ENCODE data around the gene GLRA2.
"Not testable (repeated sequence)": the region's sequence is repeated elsewhere in the genome, so short reads cannot be mapped to it uniquely, and the experiment has no call there.

GLRA2 gene

DNA sequence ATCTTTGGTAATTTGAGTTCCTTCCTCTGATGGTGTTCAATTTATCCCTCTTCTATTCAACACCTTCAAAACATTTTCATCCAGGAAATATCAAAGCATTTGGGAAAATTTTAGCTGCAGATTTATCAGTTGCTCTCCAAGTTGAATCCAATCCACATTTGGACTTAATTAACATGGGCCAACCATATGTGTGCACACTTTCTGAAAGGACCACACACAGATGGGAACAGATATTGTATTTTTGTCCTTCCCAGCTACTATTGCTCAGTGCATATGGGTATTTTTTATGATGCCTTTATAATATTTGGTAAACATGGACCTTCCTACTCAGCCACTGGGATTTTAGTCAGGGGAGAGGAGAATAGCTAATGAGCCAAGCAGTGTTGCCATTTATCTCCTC is 65.2 kb downstream of the GLRA2 start:
- no peak for DNase-seq

DNA sequence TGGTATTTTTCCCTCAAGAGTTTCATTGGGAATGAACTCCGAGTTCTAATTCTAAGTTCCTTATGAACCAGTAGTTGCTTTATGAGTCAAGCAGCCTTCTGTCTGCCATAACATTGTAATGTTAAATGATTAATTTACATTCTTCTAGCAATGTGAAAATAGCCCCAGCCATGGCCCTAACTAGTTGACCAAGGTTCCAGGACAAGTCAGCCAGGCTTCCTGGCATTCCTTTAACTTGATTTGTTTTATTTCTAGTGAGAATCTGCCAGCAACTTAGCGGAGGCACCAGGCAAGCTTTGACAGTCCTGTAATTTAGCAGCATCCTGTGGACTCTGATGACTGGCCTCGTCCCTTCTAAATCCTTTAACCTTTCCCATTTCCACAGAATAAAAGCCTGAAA is 69.0 kb downstream of the GLRA2 start:
- no peak for DNase-seq

DNA sequence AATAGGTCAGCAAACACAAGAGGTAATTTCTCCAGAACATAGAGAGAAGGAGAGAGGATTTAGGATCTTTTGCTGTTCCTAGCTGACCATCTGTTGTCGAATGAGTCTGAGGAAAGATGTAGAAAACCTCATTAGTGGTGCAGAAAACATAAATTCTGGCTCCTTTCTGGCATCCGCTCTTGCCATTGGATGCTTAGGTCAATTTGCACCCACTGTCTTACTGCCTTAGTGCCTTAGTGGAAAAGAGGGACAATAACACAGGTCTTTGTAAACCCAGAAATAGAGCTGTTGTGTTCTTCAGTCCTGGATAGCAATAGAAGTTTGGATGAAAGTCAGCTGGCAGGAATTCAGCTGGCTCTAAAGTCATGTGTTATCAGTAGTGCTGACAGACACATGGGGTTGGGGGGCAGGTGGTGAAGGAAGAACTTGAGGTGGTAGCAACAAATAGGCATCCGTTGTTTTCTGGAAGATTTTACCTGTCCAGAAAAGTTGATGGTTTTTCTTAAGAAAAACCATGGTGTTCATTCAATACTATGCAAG is 78.2 kb downstream of the GLRA2 start:
- DNase-seq, result no peak

DNA sequence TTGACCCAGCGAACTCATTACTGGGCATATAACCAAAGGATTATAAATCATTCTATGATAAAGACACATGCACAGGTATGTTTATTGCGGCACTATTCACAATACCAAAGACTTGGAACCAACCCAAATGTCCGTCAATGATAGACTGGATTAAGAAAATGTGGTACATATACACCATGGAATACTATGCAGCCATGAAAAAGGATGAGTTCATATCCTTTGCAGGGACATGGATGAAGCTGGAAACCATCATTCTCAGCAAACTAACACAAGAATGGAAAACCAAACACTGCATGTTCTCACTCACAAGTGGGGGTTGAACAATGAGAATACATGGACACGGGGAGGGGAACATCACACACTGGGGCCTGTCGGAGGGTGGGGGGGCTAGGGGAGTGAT is 83.1 kb downstream of the GLRA2 start:
- not testable (repeated sequence) for DNase-seq

DNA sequence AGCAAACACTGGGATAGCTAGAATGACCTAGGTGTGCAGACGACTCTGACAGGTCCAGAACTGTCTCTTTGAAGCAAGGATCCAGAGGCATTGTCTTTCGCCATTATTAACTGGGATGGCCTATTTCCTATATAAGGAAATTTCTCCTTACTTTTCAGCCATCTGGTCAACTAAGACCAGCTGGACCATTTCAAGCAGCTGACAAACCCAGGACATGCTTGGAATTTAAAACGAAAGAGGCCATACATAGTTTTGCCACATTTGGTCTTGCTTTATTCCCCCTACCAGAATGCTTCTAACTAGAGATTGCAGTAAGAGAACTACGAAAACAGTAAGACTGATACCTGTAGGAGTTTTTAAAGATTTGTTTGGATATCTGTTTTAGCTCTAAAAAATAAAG is 87.0 kb downstream of the GLRA2 start:
- no peak for DNase-seq

DNA sequence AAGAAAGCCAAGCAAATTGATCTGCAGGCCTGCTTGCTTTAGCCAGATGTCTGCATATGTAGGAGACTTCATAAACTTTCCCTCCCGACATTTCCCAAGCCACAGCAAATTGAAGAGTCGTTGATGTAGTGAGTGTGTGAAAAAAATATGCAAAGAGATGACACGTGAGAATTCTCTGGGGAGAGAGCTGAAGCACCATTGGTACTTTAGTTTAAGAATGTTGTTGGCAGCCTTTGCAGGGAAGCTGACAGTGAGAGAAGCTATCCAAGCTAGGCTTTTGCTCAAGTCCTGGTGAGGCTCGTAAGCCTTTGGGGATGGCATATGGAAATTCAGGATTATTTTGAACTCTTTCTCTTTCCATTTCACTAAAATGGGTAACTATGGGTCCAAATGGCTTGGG is 87.5 kb downstream of the GLRA2 start:
- DNase-seq, result no peak

DNA sequence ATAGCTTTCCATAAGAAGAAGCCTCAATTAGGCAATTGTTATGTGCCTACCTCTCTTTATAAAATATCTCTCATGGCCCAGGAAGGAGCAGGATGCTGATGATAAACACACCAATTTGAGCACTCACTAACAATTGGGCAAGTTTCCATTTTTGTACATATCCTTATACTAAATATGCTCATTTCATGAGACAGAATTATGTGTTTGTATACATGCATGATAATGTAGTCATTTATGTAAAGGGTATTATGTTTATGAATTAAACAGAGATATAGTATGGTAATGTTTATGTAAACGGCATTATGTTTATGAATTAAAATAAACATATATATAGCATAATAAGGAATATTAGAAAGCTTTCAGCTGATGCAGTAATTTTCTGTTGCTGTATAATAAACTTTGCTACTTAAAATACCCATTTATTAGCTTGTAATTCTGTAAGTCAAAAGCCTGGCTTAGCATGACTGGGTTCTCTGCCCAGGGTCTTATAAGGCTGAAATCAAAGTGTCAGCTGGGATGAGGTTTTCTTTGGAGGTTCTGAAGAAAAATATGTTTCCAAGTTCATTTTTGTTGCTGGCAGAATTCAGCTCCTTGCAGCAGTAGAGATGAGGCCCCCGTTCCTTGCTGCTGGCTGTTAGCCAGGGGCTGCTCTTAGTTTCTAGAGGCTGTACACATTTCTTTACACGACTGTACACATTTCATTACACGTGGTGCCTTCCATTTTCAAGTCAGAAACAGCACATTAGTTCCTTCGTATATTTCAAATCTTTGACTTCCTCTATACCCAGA is 89.0 kb downstream of the GLRA2 start:
- DNase-seq, result no peak

DNA sequence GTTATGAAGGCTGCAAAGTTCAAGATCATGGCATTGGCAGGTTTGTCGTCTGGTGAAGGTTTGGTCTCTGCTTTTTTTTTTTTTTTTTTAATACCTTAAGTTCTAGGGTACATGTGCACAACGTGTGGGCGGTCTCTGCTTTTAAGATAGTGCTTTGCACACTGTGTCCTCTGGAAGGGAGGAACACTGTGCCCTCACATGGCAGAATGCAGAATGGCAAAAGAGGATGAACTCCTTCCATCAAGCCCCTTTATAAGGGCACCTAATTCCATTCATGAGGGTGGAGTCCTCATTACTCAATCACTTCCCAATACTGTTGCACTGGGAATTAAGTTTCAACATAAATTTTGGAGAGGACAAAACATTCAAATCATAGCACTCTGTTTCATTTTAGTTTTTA is 101.4 kb downstream of the GLRA2 start:
- no peak for DNase-seq

DNA sequence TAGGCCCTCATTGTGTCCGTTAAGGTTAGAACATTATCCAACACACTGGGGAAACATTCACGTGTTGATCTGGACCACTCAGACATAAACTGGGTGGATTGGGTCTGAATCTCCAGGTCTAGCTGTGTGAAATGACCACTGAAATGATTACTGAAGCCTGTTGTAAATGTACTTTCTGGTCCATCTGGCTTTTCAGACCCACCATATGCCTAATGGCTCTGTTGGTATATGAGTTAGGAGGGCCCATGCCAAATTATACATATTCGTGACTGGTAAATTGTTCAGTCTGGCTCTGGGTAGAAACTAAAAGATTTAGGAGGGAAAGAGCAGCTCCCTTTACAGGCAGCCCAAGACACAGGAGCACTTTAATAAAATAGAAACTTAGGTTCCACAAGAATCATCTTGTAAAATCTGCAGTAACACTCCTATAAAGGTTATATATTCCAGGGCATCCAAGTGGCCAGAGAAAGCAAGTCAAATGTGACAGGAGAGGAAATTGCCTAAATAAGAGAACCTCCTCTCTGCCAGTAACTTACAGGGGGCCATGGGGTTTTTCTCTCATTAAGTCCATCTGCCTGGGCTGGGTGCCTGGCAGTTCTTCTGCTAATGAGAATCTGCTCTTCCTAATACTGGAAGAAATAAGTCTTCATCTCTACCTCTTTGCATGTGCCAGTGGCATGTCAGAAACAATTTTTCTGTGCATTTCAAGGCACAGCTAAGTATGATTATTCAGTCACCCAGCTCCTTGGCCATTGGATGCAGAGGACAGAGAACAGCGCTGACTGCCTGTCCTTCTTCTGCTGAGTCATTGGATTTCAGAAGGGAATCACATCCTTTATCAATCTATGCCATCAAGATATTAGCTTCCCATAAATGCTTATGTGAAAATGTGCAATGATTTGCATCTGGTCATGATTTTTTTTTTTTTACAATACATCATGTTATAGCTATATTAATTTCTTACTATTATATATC is 112.6 kb downstream of the GLRA2 start:
- no peak for DNase-seq

DNA sequence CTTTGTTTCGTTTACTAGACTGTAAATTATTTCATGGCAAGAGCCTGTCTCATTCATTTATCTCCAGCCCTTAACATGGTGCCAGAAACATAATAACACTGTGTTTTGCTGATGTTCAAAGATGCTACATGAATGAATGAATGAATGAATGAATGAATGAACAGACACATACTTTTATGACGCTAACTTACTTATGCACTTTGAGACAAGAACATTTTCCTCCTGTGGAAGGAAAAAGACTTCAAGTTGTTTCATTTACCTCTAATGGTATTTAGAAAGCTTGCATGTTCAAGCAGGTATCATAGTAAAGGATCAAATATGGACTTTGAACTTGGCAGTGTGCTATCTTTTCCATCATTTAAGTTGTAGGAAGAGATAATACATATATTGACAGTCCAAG is 131.6 kb downstream of the GLRA2 start:
- DNase-seq, result no peak

DNA sequence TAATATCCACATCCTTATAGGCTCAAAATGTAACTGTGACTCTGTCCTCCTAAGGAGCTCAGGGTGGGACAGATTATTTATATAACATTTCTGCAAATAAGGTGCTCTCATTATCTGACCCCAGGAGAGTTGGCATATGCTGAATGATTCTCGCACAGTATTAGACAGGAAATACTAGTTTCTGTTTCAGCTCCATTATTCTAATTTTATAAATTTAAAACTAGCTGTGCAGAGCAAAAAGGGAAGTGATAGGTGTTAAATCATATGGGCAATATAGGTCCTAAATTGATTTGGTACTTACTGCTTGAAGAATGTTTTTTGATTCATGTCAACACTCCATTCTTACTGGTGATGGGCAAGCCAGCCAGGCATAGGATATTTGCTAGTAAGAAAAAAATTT is 141.5 kb downstream of the GLRA2 start:
- no peak for DNase-seq

DNA sequence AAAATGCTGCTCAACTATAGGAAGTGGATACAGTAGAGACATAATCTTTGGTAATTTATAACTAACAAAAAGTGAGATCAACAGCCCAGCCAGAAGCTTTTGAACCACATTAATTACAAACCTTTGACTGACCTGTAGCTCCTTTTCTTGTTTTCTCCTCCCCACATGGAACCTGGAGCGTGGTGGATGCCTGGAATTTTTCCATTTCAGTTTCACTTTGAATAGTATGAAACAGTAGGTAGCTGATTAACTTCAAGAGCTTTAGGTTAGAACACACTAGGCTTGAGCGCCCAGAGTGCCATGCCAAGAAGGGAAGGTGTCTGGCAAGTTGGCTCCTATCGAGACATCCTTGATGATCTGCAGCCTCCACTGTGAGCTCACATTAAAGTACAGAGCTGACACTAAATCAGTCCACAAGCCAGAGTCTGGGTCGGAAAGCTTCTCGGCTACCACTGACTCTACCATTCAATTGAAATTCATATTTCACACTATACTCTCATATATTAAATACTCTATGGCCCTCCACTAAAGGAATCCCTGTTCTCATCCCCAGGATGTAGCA is 143.4 kb downstream of the GLRA2 start:
- no peak for DNase-seq

DNA sequence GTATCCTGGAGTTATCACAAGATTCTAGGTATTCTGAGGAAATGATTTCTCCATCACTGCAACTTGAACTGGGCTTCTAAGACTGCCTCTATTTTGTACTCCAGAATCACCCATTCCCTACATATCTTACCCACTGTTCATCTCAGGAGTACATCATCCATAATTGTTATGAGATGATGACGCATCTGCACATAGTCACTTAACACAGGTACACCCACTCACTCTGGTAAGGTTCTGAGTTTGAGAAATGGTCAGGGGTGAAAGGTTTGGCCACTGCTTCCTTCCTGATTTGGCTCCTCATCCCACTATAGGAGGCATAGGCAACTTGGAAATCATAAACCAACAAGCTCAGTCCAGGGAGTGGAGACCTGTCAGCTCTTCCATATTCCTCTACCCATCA is 143.9 kb downstream of the GLRA2 start:
- DNase-seq, result no peak

DNA sequence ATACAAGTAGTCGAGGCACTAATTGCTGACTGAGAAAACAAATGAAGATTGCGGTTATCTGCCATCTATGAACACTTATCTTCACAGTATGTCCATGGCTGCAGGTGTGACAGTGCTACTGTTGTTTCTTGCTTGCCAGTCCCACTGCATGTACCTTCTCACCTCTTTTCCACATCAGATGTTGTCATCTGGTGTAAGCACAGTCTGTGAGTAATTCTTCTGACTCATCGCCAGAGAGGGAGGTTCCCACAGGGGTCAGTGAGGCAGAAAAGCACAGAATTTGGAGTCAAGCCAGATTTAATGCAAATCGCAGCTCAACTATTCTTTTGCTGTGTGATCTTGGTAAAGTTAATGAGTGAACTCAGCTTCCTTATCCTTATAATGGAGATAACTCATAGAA is 144.4 kb downstream of the GLRA2 start:
- DNase-seq, result no peak

DNA sequence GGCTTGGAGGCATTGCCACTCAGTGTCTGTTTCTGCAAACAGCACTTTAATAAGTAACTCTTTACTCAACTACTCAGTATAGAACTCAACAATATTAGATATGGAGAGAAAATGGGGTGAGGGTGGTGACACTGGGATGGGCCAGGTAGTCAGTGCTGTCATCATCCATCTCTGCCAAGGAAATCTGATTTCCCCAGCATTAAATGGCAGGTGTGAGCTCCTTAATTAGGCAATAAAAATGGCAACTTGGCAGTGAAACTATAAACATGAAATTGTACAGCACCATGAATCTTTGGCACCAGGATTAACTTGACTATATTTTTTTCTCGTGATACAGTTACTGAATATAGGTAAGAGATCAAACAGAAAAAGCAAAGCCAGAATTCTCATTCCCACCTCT is 146.2 kb downstream of the GLRA2 start:
- no peak for DNase-seq

DNA sequence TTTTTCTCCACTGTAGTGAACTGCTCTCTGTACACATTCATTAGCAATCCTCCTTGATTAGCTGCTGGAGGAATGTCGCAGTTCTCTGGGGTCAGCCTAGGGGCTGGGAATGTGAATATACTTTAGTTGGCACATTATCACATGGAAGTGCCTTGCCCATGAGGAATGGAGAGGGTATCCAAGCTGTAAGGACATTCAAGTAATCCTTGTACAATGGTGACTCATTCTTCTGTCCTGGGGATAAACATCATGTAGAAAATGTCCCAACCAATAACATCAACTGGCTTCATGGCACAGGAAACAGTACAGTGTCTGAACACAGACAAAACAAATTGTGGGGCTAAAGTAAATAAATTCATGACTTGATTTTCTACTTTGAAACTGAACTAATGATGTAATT is 147.1 kb downstream of the GLRA2 start:
- DNase-seq, result no peak

DNA sequence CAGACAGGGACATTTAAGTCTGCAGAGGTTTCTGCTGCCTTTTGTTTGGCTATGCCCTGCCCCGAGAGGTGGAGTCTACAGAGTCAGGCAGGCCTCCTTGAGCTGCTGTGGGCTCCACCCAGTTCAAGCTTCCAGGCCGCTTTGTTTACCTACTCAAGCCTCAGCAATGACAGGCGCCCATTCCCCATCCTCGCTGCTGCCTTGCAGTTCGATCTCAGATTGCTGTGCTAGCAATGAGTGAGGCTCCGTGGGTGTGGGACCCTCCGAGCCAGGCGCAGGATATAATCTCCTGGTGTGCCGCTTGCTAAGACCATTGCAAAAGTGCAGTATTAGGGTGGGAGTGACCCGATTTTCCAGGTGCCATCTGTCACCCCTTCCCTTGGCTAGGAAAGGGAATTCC is 159.0 kb downstream of the GLRA2 start:
- DNase-seq, result not testable (repeated sequence)

DNA sequence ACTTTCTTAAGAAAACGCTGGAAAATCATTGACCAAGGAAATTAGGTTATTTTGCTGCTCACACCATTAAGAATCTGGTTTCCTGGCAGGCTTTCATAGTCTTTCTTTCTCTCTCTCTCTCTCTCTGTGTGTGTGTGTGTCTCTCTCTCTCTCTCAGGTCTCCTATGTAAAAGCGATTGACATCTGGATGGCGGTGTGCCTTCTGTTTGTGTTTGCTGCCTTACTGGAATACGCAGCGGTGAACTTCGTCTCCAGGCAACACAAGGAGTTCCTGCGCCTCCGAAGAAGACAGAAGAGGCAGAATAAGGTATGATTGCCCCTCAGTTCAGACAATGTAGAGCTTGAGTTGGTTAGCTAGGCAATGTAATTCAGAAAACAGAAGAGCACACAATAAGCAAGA is 161.2 kb downstream of the GLRA2 start:
- DNase-seq, result no peak

DNA sequence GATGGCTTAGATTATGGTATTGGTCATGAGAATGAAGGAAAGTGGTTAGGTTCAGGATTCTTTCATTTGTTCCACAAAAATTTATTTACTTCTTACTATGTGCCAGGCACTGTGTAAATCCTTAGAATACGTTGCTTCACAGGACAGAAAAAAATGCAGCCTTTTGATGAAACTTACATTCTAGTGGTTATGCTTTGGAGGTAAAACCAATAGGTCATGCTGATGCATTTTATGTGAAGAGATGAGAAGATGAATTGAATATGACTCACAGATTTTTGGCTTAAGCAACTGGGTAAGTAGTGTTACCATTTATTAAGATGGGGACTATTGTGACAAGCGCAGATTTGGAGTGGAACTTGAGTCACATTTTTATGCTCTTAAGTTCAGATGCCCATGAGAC is 165.3 kb downstream of the GLRA2 start:
- no peak for DNase-seq

DNA sequence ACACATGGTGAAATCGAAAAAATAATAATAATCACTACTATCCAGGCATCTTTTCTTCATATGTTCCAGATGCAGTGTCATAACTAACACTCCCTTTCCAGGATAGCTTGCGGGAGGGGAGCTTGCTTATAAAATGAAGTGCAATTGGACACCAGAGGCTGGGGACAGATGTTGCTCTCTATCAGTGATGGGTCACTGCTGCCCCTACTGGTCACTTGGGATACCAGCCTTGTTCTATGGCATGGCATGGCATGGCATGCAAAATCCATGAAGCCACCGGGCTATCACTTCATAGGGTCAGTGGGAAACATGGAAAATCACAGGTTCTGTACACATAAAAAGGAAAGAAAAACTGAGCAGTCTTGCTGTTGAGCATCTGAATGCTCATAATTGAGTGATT is 168.1 kb downstream of the GLRA2 start:
- DNase-seq, result no peak

DNA sequence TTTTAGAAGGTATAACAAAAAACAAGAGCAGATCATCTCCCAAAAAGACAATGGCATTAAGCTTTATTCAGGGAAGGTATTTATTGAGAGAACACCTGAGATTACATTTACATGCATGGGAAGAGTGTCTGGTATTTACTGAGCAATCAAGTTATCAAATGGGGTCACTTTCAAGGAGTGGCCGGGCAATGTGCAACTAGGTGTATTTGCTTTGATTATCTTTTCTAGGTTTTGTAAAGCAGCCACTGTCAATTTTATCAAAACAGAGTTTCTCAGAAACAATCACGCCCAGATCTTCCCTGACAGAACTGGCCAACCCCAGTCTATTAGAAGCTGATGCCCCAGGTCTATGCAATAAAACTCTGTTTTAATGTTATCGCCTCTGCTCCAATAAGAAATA is 169.5 kb downstream of the GLRA2 start:
- no peak for DNase-seq

DNA sequence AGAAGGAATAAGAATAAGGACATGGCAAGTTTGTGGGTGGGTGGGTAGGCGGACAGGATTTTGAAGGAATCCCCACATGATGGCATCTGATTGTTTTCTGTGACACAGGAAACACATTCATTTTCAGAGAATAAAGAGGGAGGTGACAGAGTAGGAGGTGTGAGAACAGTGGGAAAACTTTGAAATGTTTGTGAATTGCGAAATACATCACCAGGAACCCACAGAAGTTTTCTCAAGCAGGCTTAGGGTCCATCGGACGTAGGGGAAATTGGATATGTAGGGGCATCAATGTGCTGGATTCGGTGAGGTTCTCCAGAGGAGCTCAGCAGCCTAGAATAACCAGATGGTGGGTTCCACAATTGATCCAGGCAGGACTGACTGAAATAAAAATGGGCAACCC is 171.6 kb downstream of the GLRA2 start:
- DNase-seq, result no peak

DNA sequence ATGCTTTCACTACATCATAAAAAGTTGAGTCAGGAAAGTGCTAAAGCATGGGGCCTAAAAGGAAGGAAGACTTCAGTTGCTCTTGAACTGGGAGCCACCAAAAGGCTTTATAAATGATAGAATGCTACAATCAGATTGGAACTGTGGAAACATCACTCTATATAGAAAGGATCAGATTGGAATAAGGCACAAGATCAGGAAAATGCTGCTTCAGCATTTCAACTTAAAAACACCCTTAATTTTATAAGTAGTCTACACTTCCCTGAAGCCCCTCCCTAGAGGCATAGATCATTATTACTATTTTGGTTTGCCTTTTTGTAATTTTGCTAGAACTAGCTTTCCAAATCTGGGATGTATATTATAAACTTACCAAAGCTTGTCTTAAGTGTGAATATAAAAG is 172.8 kb downstream of the GLRA2 start:
- no peak for DNase-seq

DNA sequence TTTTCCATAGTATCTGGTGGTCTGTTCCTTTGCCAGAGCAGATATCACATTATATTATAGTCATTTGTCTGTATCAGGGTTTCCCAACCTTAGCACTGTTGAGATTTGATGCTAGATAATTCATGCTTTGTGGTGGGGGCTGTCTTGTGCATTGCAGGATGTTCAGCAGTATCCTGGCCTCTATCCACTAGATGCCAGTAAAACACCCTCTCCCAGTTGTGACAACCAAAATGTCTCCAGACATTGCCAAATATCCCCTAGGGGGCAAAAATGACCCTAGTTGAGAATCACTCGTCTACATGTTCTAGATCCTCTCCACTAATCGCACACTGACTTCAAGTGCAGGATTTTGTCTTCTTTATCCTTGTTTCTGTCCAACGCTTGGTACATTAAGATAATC is 182.8 kb downstream of the GLRA2 start:
- no peak for DNase-seq
